ENCODE data around the gene ADAMTS12.

- TF ChIP-seq POLR2A (IDR thresholded peaks at IDR 0.05), result no peak
- TF ChIP-seq CTCF (IDR thresholded peaks at IDR 0.05 in 4 of 5, conservative IDR thresholded peaks at IDR 0.05 in 1 of 5), result no peak
These were observed 9.4 kb upstream of the ADAMTS12 start for GRCh38 chr5:33901156-33901555.
